HG02943 (cell line): ENCODE measurements around the gene CMTM6.
A peak's percentile ranks its signal among the peaks of the same experiment; 100 is the strongest.

Experiments used
- ATAC-seq: cut with Tn5 transposase; IDR thresholded peaks from one replicate; pipeline ENCODE4 v1.9.1; 2021; ENCODE audit warnings: mild to moderate bottlenecking, low read depth, moderate library complexity; ENCODE audit not compliant: unreplicated experiment

Gene CMTM6

GRCh38 chr3:32450426-32450825, 52.2 kb downstream of the CMTM6 start:
- no peak for ATAC-seq

GRCh38 chr3:32449691-32450090, 53.0 kb downstream of the CMTM6 start:
- ATAC-seq: no peak

DNA sequence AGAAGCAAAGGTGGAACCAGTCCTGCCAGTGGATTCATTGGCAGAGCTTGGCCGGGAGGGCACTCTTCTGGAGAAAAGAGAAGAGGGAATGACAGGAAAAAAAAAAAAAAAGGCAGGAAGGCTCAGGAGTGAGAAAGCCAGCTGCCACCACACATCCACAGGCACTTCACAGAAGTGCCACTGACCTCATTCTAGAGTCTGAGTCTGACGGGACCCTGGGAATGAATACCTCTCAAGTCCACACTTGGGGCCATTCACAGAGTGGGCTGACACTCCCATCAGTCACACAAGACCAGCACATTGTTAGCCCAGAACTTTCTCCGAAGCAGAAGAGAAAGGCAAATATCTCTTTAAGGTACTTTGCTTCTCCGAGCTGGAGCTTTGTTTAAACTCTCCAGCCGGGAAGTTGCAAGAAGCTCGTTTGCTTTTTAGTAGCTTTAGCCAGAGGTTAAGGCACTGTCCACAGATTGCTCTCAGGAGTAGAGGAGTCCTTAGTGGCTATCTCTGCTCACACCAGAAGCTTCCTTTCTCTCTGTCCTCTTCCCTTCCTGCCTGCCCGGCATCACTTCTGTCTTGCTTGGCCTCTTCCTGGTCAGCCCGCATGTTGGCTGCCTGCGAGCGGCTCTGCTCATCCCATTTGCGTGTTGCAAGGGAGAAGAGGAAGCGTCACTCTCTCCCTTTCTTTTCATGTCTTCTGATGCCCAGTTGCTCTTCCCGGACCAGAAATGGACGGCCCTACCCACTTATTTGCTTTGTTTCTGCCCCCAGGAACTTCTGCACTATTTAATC, 53.8 kb downstream of the CMTM6 start:
- no peak for ATAC-seq

DNA sequence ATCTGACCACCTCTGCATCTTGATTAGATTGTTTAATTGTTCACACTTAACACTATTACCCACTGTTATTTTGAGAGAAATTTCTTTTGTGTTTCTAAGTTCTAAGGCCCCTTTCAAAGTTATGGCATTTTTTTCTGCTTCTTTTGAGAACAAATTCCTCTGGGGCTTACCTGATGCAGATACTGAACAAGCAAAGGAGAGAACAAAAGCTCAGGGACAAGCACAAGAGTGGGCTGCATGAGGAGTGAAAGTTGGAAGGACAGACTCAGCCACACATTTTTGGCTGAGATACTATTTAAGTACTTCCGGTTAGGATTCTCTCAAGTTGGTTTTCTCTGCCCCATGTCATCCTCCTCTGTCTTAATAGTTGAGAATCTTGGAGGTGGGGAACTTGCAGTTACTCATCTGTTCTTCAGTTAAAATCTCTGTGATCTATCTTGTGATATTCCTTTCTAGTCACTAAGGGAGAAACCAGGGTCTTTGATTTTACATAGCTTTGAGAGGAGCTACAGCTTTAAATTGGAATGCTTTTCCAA, 54.7 kb downstream of the CMTM6 start:
- no peak for ATAC-seq

GRCh38 chr3:32443478-32443877, 59.2 kb downstream of the CMTM6 start:
- no peak for ATAC-seq

DNA sequence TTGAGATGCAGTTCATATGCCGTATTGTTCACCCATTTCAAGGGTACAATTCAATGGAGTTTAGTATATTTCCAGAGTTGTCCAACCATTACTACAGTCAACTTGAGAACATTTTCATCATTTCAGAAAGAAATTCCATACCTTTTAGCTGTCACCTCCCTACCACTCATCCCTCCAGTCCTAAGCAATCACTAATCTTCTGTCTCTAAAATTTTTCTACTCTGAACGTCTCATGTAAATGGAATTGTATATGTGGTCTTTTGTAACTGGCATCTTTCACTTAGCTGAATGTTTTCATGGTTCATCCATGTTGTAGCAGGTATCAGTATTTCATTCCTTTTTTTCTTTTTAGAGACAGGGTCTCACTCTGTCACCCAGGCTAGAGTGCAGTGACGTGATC, 59.9 kb downstream of the CMTM6 start:
- ATAC-seq: no peak

GRCh38 chr3:32440611-32441350, 61.9 kb downstream of the CMTM6 start:
- ATAC-seq: no peak

- peak; percentile 24 for ATAC-seq
These were observed 63.2 kb downstream of the CMTM6 start for GRCh38 chr3:32439421-32439820.

GRCh38 chr3:32438596-32439344, 63.9 kb downstream of the CMTM6 start:
- ATAC-seq: peak; percentile 92

- no peak for ATAC-seq
These were observed 64.8 kb downstream of the CMTM6 start for GRCh38 chr3:32437896-32438295.

DNA sequence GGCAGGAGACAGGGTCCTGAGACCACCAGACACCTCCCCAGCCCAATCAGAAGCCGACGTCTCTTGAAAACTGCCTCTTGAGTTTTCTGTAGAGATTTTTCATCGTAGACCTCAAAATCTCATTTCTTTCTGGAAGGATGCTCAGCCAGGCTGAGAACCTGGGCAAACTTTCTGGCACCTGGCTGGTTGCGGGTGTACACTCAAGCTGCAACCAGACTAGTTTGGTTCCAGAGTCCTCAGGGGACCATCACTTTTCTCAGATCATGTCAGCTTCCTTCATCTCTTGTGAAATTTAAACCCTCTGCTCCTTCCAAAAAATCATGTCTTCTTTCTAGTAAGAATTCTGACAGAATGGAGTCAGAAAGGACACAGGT, 65.8 kb downstream of the CMTM6 start:
- ATAC-seq: peak; percentile 32

- ATAC-seq: no peak
These were observed 66.5 kb downstream of the CMTM6 start for GRCh38 chr3:32435911-32436815.

DNA sequence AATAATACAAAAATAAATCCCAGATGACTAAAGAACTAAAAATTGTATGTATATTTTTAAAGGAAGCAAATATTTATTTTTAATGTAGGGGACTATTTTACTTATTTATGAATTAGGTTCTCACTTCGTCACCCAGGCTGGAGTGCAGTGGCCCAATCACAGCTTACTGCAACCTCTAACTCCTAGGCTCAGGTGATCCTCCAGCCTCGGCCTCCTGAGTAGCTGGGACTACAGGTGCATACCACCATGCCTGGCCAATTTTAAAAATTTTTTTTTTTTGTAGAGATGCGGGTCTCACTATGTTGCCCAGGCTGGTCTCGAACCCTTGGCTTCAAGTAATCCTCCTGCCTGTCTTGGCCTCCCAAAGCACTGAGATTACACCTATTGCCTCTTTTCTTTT, 68.4 kb downstream of the CMTM6 start:
- ATAC-seq: no peak

- ATAC-seq: no peak
These were observed 69.7 kb downstream of the CMTM6 start for GRCh38 chr3:32432711-32433530.

GRCh38 chr3:32432045-32432710, 70.5 kb downstream of the CMTM6 start:
- no peak for ATAC-seq

DNA sequence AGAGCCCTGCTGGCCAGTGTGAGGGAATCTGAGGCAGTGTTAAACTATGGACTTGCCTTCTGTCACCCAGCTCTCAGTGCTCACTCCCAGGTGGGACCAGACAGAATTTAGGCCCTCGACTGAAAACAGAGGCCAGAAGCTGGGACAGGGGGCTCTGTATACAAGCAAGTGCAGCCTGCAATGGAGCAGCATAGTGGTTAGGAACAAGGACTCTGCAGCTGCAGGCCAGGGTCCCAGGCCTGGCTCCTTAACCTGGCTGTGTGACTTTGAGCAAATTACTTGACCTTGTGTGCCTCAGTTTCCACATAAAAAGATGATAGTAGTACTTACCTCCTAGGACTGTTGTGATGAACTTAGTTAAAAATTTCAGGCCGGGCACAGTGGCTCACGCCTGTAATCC, 71.2 kb downstream of the CMTM6 start:
- ATAC-seq: no peak
